ENCODE results near the gene SUSD1. TPM values are rescaled to one million over a fixed set of nuclear protein-coding genes. Genes with fewer than 3 reads are reported as not detected.

The SUSD1 gene
- total RNA-seq, 4 donors from 2014 or later: 2.6 to 6.2 (median 3.4) TPM

DNA sequence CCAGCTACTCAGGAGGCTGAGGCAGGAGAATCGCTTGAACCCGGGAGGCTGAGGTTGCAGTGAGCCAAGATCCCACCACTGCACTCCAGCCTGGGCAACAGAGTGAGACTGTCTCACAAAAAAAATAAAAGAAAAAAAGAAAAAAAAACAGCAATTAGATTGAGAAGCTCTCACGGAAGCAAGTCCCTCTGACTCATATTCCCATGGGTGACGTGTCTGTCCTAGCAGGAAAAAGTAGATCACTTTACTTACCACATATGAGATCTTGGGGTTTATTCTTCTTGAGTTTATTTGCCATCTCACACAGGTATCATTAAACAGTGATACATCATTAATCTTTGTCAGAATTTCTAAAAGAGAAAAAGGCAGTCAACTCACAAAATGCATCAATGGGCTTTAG lies 62.6 kb downstream of the SUSD1 start:
- TF ChIP-seq POLR2A (IDR thresholded peaks at IDR 0.05) (no peak), CTCF (IDR thresholded peaks at IDR 0.05) (no peak)

GRCh38 chr9:112111461-112111860 lies 63.6 kb downstream of the SUSD1 start:
- H3K4me3 ChIP-seq (ENCODE audit: low read depth, poor library complexity, severe bottlenecking): no peak overlapping the region
- intact Hi-C loops (cut with DNase I; ENCODE audit: low total_unique reads): no loop called here
- 96 to 98% methylated on average over 8 of the region's 8 CpGs for WGBS, 2 donors

More for the DNA sequence above, 62.6 kb downstream of the SUSD1 start:
- WGBS, 2 donors: 32 to 47% methylated on average over 4 of the region's 4 CpGs
- H3K4me3 ChIP-seq (ENCODE audit: low read depth, poor library complexity, severe bottlenecking): no peak overlapping the region
- no peak for DNase-seq (ENCODE audit: low spot score in 2 of 2)
- intact Hi-C loops (cut with DNase I; ENCODE audit: low total_unique reads): no loop called here

GRCh38 chr9:112110777-112111113 lies 64.4 kb downstream of the SUSD1 start:
- intact Hi-C loops (cut with DNase I; ENCODE audit: low total_unique reads): no loop called here
- TF ChIP-seq CTCF (IDR thresholded peaks at IDR 0.05) (no peak), POLR2A (IDR thresholded peaks at IDR 0.05) (no peak)
- no peak overlapping the region for H3K4me3 ChIP-seq (ENCODE audit: low read depth, poor library complexity, severe bottlenecking)
- 77 to 86% methylated on average over 2 of the region's 2 CpGs for WGBS, 2 donors
- no peak for DNase-seq (ENCODE audit: low spot score in 2 of 2)

More at GRCh38 chr9:112111461-112111860, 63.6 kb downstream of the SUSD1 start:
- no peak for DNase-seq (ENCODE audit: low spot score in 2 of 2)
- no peak for TF ChIP-seq CTCF (IDR thresholded peaks at IDR 0.05)
- TF ChIP-seq POLR2A (IDR thresholded peaks at IDR 0.05): no peak

DNA sequence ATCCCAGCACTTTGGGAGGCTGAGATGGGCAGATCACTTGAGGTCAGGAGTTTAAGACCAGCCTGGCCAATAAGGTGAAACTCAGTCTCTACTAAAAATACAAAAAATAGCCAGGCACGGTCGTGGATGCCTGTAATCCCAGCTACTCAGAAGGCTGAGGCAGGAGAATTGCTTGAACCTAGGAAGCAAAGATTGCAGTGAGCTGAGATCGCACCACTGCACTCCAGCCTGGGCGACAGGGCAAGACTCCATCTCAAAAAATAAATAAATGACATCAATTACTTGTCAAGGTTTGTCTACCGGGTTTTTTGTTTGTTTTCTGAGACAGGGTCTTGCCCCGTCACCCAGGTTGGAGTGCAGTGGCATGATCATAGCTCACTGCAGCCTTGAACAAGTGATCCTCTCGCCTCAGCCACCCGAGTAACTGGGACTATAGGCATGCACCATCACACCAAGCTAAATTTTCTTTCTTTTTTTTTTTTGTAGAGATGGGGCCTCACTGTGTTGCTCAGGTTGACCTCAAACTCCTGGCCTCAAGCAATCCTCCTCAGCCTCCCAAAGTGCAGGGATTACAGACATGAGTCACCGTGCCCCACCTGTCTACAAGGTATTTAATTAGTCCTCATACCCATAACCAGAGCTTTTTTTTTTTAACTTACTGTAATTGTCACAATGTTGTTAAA lies 64.9 kb downstream of the SUSD1 start:
- no peak overlapping the region for H3K4me3 ChIP-seq (ENCODE audit: low read depth, poor library complexity, severe bottlenecking)
- DNase-seq (ENCODE audit: low spot score in 2 of 2): no peak
- intact Hi-C loops (cut with DNase I; ENCODE audit: low total_unique reads): no loop called here
- TF ChIP-seq POLR2A (IDR thresholded peaks at IDR 0.05): no peak
- no peak for TF ChIP-seq CTCF (IDR thresholded peaks at IDR 0.05)
- 76 to 83% methylated on average over 9 of the region's 9 CpGs for whole genome bisulfite sequencing, 2 donors

DNA sequence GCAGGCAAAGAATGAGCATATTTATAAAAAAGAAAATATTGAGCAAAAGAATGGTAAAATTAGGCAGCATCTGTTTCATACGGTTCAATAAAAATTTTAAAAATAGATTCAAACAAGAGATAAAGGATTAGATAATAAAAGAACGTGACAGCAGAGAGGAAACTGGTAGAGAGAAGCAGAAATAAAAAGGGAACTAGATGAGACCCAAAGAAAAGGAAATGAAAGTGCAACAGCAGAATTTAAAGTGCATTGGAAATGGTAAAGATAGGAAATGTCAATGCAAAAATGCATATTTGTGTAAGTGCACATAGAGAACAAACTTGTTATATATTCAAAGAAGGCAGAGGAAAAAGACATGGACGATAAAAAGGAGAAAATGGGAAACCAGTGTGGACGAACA lies 70.2 kb downstream of the SUSD1 start:
- no peak for DNase-seq (ENCODE audit: low spot score in 2 of 2)
- 75 to 77% methylated on average over 4 of the region's 4 CpGs for WGBS, 2 donors

More for the DNA sequence above, 70.2 kb downstream of the SUSD1 start:
- intact Hi-C loops (cut with DNase I; ENCODE audit: low total_unique reads): no loop called here
- H3K4me3 ChIP-seq (ENCODE audit: low read depth, poor library complexity, severe bottlenecking): no peak overlapping the region
- TF ChIP-seq CTCF (IDR thresholded peaks at IDR 0.05) (no peak), POLR2A (IDR thresholded peaks at IDR 0.05) (no peak)

All from lower leg skin (tissue), 4 donors.